HG03571 (cell line): Measurements from ENCODE around the gene FXR1.
"Not testable (repeated sequence)": the region's sequence is repeated elsewhere in the genome, so short reads cannot be mapped to it uniquely, and the experiment has no call there.

Experiments
- ATAC-seq: cut with Tn5 transposase; IDR thresholded peaks from one replicate; pipeline ENCODE4 v1.9.1; 2021; ENCODE audit not compliant: unreplicated experiment

Gene FXR1

GRCh38 chr3:180932819-180933218 lies 20.3 kb downstream of the FXR1 start:
- ATAC-seq: no peak

- ATAC-seq: no peak
Measured at GRCh38 chr3:180934638-180935037, 22.2 kb downstream of the FXR1 start.

GRCh38 chr3:180940826-180941225 lies 28.4 kb downstream of the FXR1 start:
- no peak for ATAC-seq

- ATAC-seq: peak; percentile 68
Measured at GRCh38 chr3:180947761-180948390, 35.4 kb downstream of the FXR1 start.

- ATAC-seq: no peak
Measured at GRCh38 chr3:180959691-180960090, 47.2 kb downstream of the FXR1 start.

GRCh38 chr3:180961087-180961486 lies 48.6 kb downstream of the FXR1 start:
- ATAC-seq: no peak

GRCh38 chr3:180961552-180961951 lies 49.1 kb downstream of the FXR1 start:
- no peak for ATAC-seq

GRCh38 chr3:180962530-180962929 lies 50.1 kb downstream of the FXR1 start:
- no peak for ATAC-seq

- no peak for ATAC-seq
Measured at GRCh38 chr3:180970931-180971330, 58.5 kb downstream of the FXR1 start.

- peak; percentile 69 for ATAC-seq
Measured at GRCh38 chr3:180973543-180973942, 61.1 kb downstream of the FXR1 start.

GRCh38 chr3:180974286-180974685 lies 61.8 kb downstream of the FXR1 start:
- no peak for ATAC-seq

GRCh38 chr3:180977498-180977897 lies 65.0 kb downstream of the FXR1 start:
- ATAC-seq: no peak

GRCh38 chr3:180979961-180980360 lies 67.5 kb downstream of the FXR1 start:
- no peak for ATAC-seq

- no peak for ATAC-seq
Measured at GRCh38 chr3:180980611-180981010, 68.1 kb downstream of the FXR1 start.

- ATAC-seq: no peak
Measured at GRCh38 chr3:180981912-180982311, 69.4 kb downstream of the FXR1 start.

GRCh38 chr3:180983136-180983535 lies 70.7 kb downstream of the FXR1 start:
- no peak for ATAC-seq

GRCh38 chr3:180986366-180986765 lies 73.9 kb downstream of the FXR1 start:
- ATAC-seq: not testable (repeated sequence)

- no peak for ATAC-seq
Measured at GRCh38 chr3:180987344-180987743, 74.9 kb downstream of the FXR1 start.

GRCh38 chr3:180989291-180990163 lies 77.1 kb downstream of the FXR1 start, which contains the start of gene DNAJC19:
TSS of gene DNAJC19 (minus strand) at chr3:180989736. CDS start at chr3:180989602, 134 bp downstream.
- ATAC-seq: peak; percentile 97

- ATAC-seq: no peak
Measured at GRCh38 chr3:180990505-180990904, 78.0 kb downstream of the FXR1 start.

- no peak for ATAC-seq
Measured at GRCh38 chr3:180996415-180996932, 84.0 kb downstream of the FXR1 start.

- not testable (repeated sequence) for ATAC-seq
Measured at GRCh38 chr3:181002331-181002730, 89.9 kb downstream of the FXR1 start.
